Measurements from ENCODE around the gene HACE1.

- no peak for TF ChIP-seq CTCF (IDR thresholded peaks at IDR 0.05)
- no peak for TF ChIP-seq POLR2AphosphoS5 (IDR thresholded peaks at IDR 0.05)
Observed at GRCh38 chr6:104788400-104788799, 71.3 kb downstream of the HACE1 start.

Data from prostate gland (tissue), 2 donors.